PC-9 (cell line): Measurements from ENCODE around the gene UNC5CL.

Experiments
- CTCF ChIP-seq: fragments of 200-600 bp; sonication (generic); conservative IDR thresholded peaks from 2 replicates; pipeline ENCODE4 v1.6.1; 2017; ENCODE audit warnings: mixed run types, antibody characterized with exemption, mild to moderate bottlenecking, moderate library complexity
- EZH2 ChIP-seq: fragments of 200-600 bp; sonication (generic); IDR thresholded peaks from 2 replicates; pipeline ENCODE4 v1.8.0; 2017; ENCODE audit warnings: antibody characterized with exemption, low read depth

DNA sequence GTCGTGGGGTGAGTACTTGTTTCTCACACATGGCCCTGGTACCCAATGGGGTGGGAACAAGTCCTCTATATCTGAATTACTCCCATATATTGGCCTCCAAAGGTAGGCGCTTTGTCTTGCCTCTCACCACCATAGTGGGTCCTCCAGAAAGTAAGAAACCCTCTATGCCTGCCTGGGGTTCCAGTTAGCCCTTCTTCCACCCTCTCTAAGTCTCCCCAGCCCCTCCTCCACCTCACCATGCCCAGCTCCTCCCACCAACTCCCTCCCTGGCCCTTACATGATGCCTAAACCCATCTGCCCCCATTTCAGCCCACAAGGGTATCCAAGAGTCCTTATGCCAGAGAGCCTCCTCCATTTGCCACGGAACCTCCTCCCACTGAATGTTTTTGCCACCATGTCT lies 4.1 kb upstream of the UNC5CL start:
- TF ChIP-seq CTCF (no peak), EZH2 (no peak)
